Measurements from ENCODE around the gene TSR1.

Gene TSR1

GRCh38 chr17:2365132-2365531 lies 28.9 kb upstream of the TSR1 start:
- Histone ChIP-seq H3K27me3 (replicated peaks; ENCODE audit: control insufficient read depth, insufficient read depth, low read length) (no peaks in the 10 kb centered on the region), H3K9me3 (ENCODE audit: control insufficient read depth, low read length) (no peaks in the 10 kb centered on the region), H3K9ac (ENCODE audit: low read length) (no peak overlapping the region), H3K36me3 (ENCODE audit: control insufficient read depth, insufficient read depth, low read length, severe bottlenecking) (peaks cover 15% of the 10 kb centered on the region), H3K4me1 (ENCODE audit: control insufficient read depth, insufficient read depth, low read length) (peaks cover 9% of the 10 kb centered on the region), H3K4me3 (ENCODE audit: low read length) (no peak overlapping the region)
- no peak for DNase-seq (ENCODE audit: low read depth)

DNA sequence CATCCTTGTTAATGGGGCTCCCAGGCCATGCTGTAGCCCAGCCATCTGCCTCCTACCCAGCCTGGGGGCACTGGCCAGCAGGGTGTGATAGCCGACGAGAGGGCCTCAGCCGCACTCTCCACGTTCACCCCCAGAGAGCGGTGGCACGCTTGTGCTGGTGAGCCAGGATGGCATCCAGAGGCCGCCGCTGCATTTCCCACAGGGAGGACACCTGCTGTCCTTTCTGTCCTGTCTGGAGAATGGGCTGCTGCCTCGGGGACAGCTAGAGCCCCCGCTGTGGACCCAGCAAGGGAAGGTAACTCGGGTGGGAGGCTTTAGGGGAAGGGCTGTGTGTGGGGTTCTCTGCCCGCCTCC lies 28.5 kb upstream of the TSR1 start:
- no peak for DNase-seq (ENCODE audit: low read depth)
- no peak overlapping the region for H3K9ac ChIP-seq (ENCODE audit: low read length)
- no peak overlapping the region for H3K4me3 ChIP-seq (ENCODE audit: low read length)
- H3K27me3 ChIP-seq (replicated peaks; ENCODE audit: control insufficient read depth, insufficient read depth, low read length), result no peaks in the 10 kb centered on the region
- peaks cover 15% of the 10 kb centered on the region for H3K36me3 ChIP-seq (ENCODE audit: control insufficient read depth, insufficient read depth, low read length, severe bottlenecking)
- H3K9me3 ChIP-seq (ENCODE audit: control insufficient read depth, low read length), result no peaks in the 10 kb centered on the region
- peaks cover 10% of the 10 kb centered on the region for H3K4me1 ChIP-seq (ENCODE audit: control insufficient read depth, insufficient read depth, low read length)

GRCh38 chr17:2363851-2364762 lies 27.9 kb upstream of the TSR1 start:
- H3K36me3 ChIP-seq (ENCODE audit: control insufficient read depth, insufficient read depth, low read length, severe bottlenecking), result peaks cover 15% of the 10 kb centered on the region
- H3K27me3 ChIP-seq (replicated peaks; ENCODE audit: control insufficient read depth, insufficient read depth, low read length), result no peaks in the 10 kb centered on the region
- DNase-seq (ENCODE audit: low read depth), result no peak
- H3K9ac ChIP-seq (ENCODE audit: low read length), result no peak overlapping the region
- H3K4me3 ChIP-seq (ENCODE audit: low read length), result no peak overlapping the region
- peaks cover 16% of the 10 kb centered on the region for H3K4me1 ChIP-seq (ENCODE audit: control insufficient read depth, insufficient read depth, low read length)
- no peaks in the 10 kb centered on the region for H3K9me3 ChIP-seq (ENCODE audit: control insufficient read depth, low read length)

- Histone ChIP-seq H3K36me3 (ENCODE audit: control insufficient read depth, insufficient read depth, low read length, severe bottlenecking) (peaks cover 15% of the 10 kb centered on the region), H3K27me3 (replicated peaks; ENCODE audit: control insufficient read depth, insufficient read depth, low read length) (no peaks in the 10 kb centered on the region), H3K4me3 (ENCODE audit: low read length) (no peak overlapping the region), H3K9ac (ENCODE audit: low read length) (no peak overlapping the region), H3K9me3 (ENCODE audit: control insufficient read depth, low read length) (no peaks in the 10 kb centered on the region), H3K4me1 (ENCODE audit: control insufficient read depth, insufficient read depth, low read length) (peaks cover 18% of the 10 kb centered on the region)
- no peak for DNase-seq (ENCODE audit: low read depth)
These were observed 27.1 kb upstream of the TSR1 start for GRCh38 chr17:2363318-2363717.

DNA sequence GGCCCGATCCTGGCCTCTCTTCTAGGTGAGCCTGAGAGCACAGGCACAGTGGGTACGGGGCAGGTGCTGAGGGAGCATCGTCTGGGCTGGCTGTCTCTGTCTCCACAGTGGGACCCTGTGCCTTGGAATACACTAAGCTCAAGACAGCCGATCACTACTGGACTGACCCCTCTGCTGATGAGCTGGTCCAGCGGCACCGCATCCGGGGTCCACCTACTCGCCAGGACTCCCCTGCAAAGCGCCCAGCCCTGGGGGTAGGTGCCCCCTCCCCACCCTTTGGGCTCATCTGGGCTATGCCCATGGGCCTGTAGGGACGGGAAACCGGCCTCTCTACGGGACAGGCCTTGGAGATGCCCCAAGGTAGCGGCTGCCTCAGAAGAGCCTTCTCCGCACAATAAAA lies 26.6 kb upstream of the TSR1 start:
- H3K27me3 ChIP-seq (replicated peaks; ENCODE audit: control insufficient read depth, insufficient read depth, low read length), result no peaks in the 10 kb centered on the region
- no peak for DNase-seq (ENCODE audit: low read depth)
- H3K9me3 ChIP-seq (ENCODE audit: control insufficient read depth, low read length), result no peaks in the 10 kb centered on the region
- no peak overlapping the region for H3K9ac ChIP-seq (ENCODE audit: low read length)
- H3K36me3 ChIP-seq (ENCODE audit: control insufficient read depth, insufficient read depth, low read length, severe bottlenecking), result peaks cover 15% of the 10 kb centered on the region
- H3K4me3 ChIP-seq (ENCODE audit: low read length), result no peak overlapping the region
- H3K4me1 ChIP-seq (ENCODE audit: control insufficient read depth, insufficient read depth, low read length), result peaks cover 18% of the 10 kb centered on the region

DNA sequence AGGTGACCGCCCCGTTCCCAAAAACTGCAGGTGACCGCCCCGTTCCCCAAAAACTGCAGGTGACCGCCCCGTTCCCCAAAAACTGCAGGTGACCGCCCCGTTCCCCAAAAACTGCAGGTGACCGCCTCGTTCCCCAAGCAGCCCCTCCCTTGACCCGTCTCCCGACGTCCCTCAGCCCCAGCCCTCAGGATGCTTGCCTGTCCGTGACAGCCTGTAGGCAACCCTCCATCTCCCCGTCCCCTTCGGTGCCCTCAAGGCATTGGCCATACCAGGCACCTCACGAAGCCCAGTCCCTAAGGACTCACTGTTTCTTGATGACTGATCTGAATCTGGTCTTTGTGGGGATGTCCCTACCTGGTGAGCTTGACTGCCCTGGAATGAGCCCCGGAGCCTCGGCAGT lies 26.2 kb upstream of the TSR1 start:
- Histone ChIP-seq H3K9me3 (ENCODE audit: control insufficient read depth, low read length) (no peaks in the 10 kb centered on the region), H3K36me3 (ENCODE audit: control insufficient read depth, insufficient read depth, low read length, severe bottlenecking) (peaks cover 15% of the 10 kb centered on the region), H3K4me1 (ENCODE audit: control insufficient read depth, insufficient read depth, low read length) (peaks cover 18% of the 10 kb centered on the region), H3K4me3 (ENCODE audit: low read length) (no peak overlapping the region), H3K9ac (ENCODE audit: low read length) (no peak overlapping the region), H3K27me3 (replicated peaks; ENCODE audit: control insufficient read depth, insufficient read depth, low read length) (no peaks in the 10 kb centered on the region)
- DNase-seq (ENCODE audit: low read depth), result no peak

GRCh38 chr17:2362016-2362415 lies 25.8 kb upstream of the TSR1 start:
- H3K4me1 ChIP-seq (ENCODE audit: control insufficient read depth, insufficient read depth, low read length), result peaks cover 18% of the 10 kb centered on the region
- H3K4me3 ChIP-seq (ENCODE audit: low read length), result no peak overlapping the region
- peaks cover 15% of the 10 kb centered on the region for H3K36me3 ChIP-seq (ENCODE audit: control insufficient read depth, insufficient read depth, low read length, severe bottlenecking)
- no peaks in the 10 kb centered on the region for H3K27me3 ChIP-seq (replicated peaks; ENCODE audit: control insufficient read depth, insufficient read depth, low read length)
- H3K9ac ChIP-seq (ENCODE audit: low read length), result no peak overlapping the region
- DNase-seq (ENCODE audit: low read depth), result no peak
- no peaks in the 10 kb centered on the region for H3K9me3 ChIP-seq (ENCODE audit: control insufficient read depth, low read length)

GRCh38 chr17:2361010-2361760 lies 24.9 kb upstream of the TSR1 start:
- no peak for DNase-seq (ENCODE audit: low read depth)
- Histone ChIP-seq H3K4me1 (ENCODE audit: control insufficient read depth, insufficient read depth, low read length) (peaks cover 18% of the 10 kb centered on the region), H3K27me3 (replicated peaks; ENCODE audit: control insufficient read depth, insufficient read depth, low read length) (no peaks in the 10 kb centered on the region), H3K9me3 (ENCODE audit: control insufficient read depth, low read length) (no peaks in the 10 kb centered on the region), H3K4me3 (ENCODE audit: low read length) (no peak overlapping the region), H3K36me3 (ENCODE audit: control insufficient read depth, insufficient read depth, low read length, severe bottlenecking) (peaks cover 15% of the 10 kb centered on the region), H3K9ac (ENCODE audit: low read length) (no peak overlapping the region)

DNA sequence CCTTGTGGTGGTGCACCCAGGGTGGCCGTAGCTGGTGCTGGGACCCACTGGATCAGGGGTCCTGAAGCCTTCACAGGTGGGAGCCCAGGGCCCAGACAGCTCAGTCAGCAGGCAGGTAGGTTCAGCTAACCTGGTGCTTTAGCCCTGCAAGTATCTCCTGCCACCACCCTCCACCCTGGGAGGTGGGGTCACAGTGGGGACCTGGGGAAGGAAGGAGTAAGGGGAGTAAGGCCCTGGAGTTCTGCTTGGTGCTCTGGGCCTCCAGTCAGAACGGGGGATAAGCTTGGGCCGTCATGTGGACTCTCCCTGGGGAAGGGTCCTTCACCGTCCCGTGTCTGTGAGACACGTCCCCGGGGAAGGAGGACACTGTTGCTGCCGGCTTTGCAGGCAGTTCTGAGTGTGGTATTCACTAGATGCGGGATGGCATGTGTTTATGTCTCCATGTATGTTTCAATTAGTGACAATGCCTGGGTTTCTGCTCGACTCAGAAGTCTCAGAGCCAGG lies 21.7 kb upstream of the TSR1 start:
- no peak overlapping the region for H3K9ac ChIP-seq (ENCODE audit: low read length)
- H3K4me3 ChIP-seq (ENCODE audit: low read length), result no peak overlapping the region
- H3K36me3 ChIP-seq (ENCODE audit: control insufficient read depth, insufficient read depth, low read length, severe bottlenecking), result peaks cover 2% of the 10 kb centered on the region
- H3K4me1 ChIP-seq (ENCODE audit: control insufficient read depth, insufficient read depth, low read length), result peaks cover 9% of the 10 kb centered on the region
- DNase-seq (ENCODE audit: low read depth), result no peak
- no peaks in the 10 kb centered on the region for H3K9me3 ChIP-seq (ENCODE audit: control insufficient read depth, low read length)
- no peaks in the 10 kb centered on the region for H3K27me3 ChIP-seq (replicated peaks; ENCODE audit: control insufficient read depth, insufficient read depth, low read length)

DNA sequence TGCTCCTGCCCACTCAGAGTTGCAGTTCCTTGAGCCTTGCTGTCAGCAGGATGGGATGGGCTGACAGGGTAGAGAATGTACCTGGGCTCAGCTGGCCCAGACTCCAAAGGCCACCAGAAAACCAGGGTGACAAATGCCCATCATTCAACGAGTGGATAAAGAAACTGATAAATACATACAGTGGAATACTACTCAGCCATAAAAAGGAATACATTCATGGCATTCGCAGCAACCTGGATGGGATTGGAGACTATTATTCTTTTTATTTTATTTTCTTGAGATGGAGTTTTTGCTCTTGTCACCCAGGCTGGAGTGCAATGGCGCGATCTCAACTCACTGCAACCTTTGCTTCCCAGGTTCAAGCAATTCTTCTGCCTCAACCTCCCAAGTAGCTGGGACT lies 21.0 kb upstream of the TSR1 start:
- Histone ChIP-seq H3K4me1 (ENCODE audit: control insufficient read depth, insufficient read depth, low read length) (peaks cover 9% of the 10 kb centered on the region), H3K9me3 (ENCODE audit: control insufficient read depth, low read length) (no peaks in the 10 kb centered on the region), H3K4me3 (ENCODE audit: low read length) (no peak overlapping the region), H3K9ac (ENCODE audit: low read length) (no peak overlapping the region), H3K36me3 (ENCODE audit: control insufficient read depth, insufficient read depth, low read length, severe bottlenecking) (no peaks in the 10 kb centered on the region), H3K27me3 (replicated peaks; ENCODE audit: control insufficient read depth, insufficient read depth, low read length) (no peaks in the 10 kb centered on the region)
- DNase-seq (ENCODE audit: low read depth), result no peak

DNA sequence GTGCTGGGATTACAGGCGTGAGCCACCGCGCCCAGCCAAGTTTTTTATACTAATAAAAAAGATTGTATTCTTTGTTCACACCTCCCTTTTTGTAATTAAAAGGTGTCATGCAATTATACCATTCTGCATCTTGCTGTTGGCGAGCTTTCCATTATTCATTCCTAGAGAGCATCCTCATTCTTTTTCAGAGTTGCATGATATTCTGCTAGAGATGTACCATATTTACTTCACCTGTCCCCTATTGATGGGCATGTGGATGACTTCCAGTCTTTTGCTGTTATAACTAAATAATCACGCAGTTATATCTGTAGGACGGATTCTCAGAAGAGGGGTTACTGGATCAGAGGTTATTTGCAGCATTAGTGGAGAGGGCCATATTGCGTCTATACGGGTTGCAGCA lies 18.1 kb upstream of the TSR1 start:
- DNase-seq (ENCODE audit: low read depth), result no peak
- H3K36me3 ChIP-seq (ENCODE audit: control insufficient read depth, insufficient read depth, low read length, severe bottlenecking), result no peaks in the 10 kb centered on the region
- H3K4me3 ChIP-seq (ENCODE audit: low read length), result no peak overlapping the region
- peaks cover 4% of the 10 kb centered on the region for H3K4me1 ChIP-seq (ENCODE audit: control insufficient read depth, insufficient read depth, low read length)
- H3K9me3 ChIP-seq (ENCODE audit: control insufficient read depth, low read length), result no peaks in the 10 kb centered on the region
- no peak overlapping the region for H3K9ac ChIP-seq (ENCODE audit: low read length)
- H3K27me3 ChIP-seq (replicated peaks; ENCODE audit: control insufficient read depth, insufficient read depth, low read length), result no peaks in the 10 kb centered on the region
